Transverse colon (tissue), 4 donors: Measurements from ENCODE around the gene SCTR.

Source experiments
- POLR2A ChIP-seq: fragments of 450-650 bp; IDR thresholded peaks from one replicate; pipeline ENCODE4 v1.6.1; 2016; ENCODE audit warnings: antibody characterized with exemption, mild to moderate bottlenecking, moderate library complexity
- POLR2AphosphoS5 ChIP-seq, 3 donors: sonication (generic); formaldehyde crosslinking; IDR thresholded peaks; one replicate each; pipeline ENCODE4 v1.6.1; 2016; ENCODE audit warnings: antibody characterized with exemption in 3 of 3
- TF ChIP-seq, protein P1 (sequence below), 5 experiments: fragments of 200-600 bp in 3 of 5; fragments of 450-650 bp in 2 of 5; sonication (generic) in 3 of 5; IDR thresholded peaks; 1 replicate in 2 of 5; 2 replicates in 3 of 5; pipeline ENCODE4 v1.5.1; 2016 to 2017; ENCODE audit warnings: antibody characterized with exemption in 5 of 5, inconsistent platforms in 3 of 5, mild to moderate bottlenecking in 2 of 5, moderate library complexity in 1 of 5

DNA sequence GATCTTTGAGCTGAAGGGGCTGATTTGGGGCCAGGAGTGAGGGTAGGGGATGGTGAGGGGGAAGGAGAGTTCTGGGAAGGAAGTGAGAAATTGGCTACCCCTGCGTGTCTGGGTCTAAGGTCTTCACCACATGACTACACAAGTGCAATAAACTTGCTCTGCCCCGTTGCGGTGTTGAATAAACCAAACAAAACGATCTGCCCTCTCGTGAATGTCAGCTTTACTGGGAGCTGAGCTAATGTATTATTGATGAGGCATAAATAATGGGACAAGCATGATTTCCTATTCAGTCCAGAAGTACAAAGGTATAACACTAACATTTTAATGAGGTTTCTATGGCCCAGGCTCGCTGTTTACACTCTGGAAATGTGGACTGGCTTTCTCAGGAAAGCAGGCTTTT, 11.9 kb upstream of the SCTR start:
- TF ChIP-seq, protein P1, sequence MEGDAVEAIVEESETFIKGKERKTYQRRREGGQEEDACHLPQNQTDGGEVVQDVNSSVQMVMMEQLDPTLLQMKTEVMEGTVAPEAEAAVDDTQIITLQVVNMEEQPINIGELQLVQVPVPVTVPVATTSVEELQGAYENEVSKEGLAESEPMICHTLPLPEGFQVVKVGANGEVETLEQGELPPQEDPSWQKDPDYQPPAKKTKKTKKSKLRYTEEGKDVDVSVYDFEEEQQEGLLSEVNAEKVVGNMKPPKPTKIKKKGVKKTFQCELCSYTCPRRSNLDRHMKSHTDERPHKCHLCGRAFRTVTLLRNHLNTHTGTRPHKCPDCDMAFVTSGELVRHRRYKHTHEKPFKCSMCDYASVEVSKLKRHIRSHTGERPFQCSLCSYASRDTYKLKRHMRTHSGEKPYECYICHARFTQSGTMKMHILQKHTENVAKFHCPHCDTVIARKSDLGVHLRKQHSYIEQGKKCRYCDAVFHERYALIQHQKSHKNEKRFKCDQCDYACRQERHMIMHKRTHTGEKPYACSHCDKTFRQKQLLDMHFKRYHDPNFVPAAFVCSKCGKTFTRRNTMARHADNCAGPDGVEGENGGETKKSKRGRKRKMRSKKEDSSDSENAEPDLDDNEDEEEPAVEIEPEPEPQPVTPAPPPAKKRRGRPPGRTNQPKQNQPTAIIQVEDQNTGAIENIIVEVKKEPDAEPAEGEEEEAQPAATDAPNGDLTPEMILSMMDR (IDR thresholded peaks at IDR 0.05) = no peak
- TF ChIP-seq POLR2AphosphoS5 (IDR thresholded peaks at IDR 0.05) (no peak), POLR2A (no peak)
